Brain pericyte (primary cell): ENCODE data around the gene CHMP2A.

Source experiments
- DNase-seq: peaks from one replicate; pipeline ENCODE4 v3.0.0-alpha.2; 2012; ENCODE audit warnings: low read depth, low spot score

CHMP2A gene

DNA sequence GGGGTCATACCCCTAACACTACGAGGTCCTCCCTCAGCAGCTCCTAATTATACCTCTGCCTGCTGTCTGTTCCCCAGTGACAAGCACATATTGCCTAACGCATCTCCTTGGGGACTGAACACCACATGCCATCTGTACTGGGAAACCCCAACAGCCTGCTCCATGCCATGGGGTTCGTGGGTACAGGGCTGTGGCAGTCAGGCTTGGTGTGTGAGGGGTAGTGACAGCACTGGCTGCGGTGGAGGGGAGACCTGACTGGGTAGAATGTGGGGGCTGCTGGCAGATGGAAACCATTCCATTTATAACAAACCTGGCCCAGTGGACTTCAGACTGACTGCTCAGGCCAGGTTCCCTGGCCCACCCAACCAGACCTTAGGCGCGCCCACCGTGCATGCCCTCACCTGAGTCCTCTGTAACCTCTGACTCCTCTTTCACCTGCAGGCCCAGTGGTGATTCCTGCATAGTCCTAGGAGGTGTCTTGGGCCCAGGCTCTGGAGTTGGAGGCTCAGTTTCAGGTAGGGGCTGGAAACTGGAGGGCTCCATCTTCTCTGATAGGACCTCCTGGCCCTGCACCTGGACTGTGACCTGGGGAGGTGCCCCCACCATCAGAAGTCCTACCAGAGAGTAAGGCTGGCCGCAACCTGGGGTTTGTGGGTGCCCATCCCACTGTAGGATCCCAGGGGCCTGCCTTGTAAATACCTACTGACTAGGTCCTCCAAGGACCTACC, 15.2 kb upstream of the CHMP2A start:
- no peak for DNase-seq

DNA sequence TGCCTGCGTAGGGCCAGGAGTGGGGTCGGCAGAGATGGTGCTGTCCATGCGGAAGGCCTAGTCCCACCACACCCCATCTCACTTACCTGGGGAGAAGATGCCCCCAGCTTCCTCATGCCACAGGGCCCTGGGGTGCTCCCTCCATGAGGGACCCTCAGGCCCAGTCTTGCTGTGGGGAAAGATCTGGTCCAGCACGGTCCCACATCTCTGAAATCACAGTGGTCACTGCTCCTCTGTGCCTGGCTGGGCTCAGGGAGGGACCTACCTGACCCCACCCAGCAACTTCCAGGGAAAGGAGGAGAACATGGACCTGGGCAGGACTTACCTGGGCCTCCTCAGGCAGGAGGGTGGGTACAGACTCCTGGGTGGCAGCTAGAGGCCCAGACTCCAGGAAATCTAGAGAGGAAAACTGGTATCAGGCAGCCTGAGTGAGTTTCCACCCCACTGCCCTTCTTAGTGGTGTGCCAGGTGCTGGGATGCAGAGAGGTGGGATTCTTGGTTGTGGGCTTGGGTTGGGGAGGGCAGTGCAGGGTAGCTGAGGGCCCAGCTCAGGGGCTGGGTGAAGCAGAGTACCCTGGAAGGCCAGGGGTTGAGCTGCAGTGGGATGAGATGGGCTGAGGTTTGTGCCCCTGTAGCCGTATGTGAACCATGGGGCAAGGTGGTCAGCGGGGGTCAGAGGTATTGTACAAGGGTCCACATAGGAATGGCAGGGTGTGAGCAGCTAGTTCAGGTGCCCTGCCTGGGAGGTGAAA, 14.5 kb upstream of the CHMP2A start:
- no peak for DNase-seq

DNA sequence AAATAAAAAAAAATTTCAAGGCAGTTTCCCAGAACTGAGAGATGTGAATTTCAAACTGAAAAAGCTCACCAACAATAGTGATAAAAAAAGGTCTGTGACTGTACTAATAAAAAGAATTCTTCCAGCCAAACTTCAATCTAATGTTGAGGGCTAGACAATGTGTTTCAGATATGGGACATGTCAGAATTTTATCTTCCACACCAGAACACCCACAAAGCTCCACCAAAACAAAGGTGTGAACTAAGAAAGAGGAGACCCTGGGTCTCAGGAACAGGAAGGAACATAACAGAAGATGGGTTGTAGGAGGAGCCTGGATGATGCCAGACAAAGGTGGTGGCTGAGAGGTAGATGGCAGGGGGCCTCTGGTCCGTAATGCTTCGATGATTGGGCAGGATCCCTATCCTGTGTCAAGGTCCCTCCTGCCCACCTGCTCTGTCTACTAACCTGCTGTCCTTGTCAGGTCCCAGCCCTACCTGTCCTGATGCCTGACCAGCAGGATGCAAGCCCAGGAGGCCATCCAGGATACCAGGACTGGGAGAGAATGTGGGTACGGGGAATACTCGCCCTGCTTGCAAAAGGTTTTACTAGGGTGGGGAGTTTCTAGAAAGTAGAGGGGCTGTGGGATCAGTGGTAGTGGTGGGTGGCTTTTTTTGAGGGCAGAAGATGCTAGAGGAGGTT, 13.7 kb upstream of the CHMP2A start:
- DNase-seq = no peak

GRCh38 chr19:58566989-58567388, 12.1 kb upstream of the CHMP2A start:
- DNase-seq = no peak

- DNase-seq = no peak
Observed at GRCh38 chr19:58563823-58564222, 8.9 kb upstream of the CHMP2A start.

GRCh38 chr19:58563034-58563573, 8.2 kb upstream of the CHMP2A start:
- no peak for DNase-seq

GRCh38 chr19:58562122-58563033, 7.5 kb upstream of the CHMP2A start:
- DNase-seq = no peak

- no peak for DNase-seq
Observed at GRCh38 chr19:58561373-58562121, 6.6 kb upstream of the CHMP2A start.

DNA sequence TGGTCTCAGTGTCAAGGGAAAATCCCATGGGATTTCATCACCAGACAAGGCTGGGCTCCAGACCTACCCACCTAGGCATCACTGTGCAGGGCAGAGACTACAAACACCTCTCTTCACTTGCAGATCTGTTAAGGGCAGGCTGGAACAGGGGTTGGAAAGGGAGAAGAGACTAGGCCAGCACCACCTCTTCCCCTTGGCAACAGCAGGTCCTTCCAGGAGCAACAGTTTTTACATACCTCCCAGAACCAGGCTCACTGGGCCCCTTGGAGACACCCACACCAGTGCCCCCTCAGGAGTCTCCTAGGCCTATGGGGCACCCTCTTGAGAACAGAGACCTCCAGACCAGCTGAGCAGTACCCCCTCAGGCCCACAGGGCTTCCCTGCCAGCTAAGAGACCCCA, 6.0 kb upstream of the CHMP2A start:
- no peak for DNase-seq

GRCh38 chr19:58560007-58560887, 5.3 kb upstream of the CHMP2A start:
- DNase-seq = no peak

- no peak for DNase-seq
Observed at GRCh38 chr19:58559275-58560006, 4.5 kb upstream of the CHMP2A start.

GRCh38 chr19:58558623-58559274, 3.8 kb upstream of the CHMP2A start:
- DNase-seq = peak; percentile 97

- no peak for DNase-seq
Observed at GRCh38 chr19:58558066-58558622, 3.2 kb upstream of the CHMP2A start, which contains the start of gene UBE2M. Gene UBE2M (minus strand): TSS chr19:58558611. CDS start chr19:58558381, 230 bp downstream.

GRCh38 chr19:58557221-58558065, 2.5 kb upstream of the CHMP2A start:
- DNase-seq = no peak

- no peak for DNase-seq
Observed at GRCh38 chr19:58556622-58557220, 1.8 kb upstream of the CHMP2A start.

DNA sequence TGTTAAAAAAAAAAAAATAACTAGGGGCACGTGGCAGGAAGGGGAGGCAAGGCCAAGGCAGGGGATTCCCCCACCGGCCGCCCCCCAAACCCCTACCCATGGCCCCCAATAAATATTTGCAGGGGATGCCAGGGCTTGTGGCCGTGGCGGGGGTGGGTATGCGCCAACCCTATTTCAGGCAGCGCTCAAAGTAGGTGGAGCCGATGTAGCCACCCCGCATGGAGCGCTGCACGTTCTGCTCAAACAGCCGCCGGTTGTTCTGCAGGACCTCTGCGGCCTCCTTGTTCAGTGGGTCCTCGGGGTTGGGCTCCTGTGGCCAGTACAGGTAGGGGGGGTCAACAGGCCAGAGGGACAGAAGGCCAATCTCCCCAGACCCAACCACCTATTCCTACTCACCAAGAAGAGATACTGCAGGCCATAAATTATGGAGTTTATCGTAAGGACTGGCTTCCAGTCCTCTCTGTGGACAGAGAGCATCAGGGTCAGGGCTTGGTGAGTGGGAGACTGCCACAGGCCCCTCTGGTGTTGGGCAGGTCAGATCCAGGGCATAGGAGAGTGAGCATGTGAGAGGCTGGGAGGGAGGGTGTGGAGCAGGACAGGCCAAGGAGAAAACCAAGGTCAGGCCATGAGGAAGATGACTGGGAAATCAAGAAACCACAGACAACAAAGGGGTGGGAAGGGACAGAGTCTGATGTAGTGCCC, 1.2 kb upstream of the CHMP2A start:
- DNase-seq = no peak
